ENCODE measurements around the gene DAPK2.
"Not testable (repeated sequence)": the region's sequence is repeated elsewhere in the genome, so short reads cannot be mapped to it uniquely, and the experiment has no call there.

DAPK2 gene

GRCh38 chr15:63970621-63971426 is 75.5 kb downstream of the DAPK2 start:
- DNase-seq, result no peak

- no peak for DNase-seq
Observed at GRCh38 chr15:63969652-63970421, 76.4 kb downstream of the DAPK2 start.

GRCh38 chr15:63968700-63969099 is 77.6 kb downstream of the DAPK2 start:
- no peak for DNase-seq

- no peak for DNase-seq
Observed at GRCh38 chr15:63968122-63968524, 78.2 kb downstream of the DAPK2 start.

GRCh38 chr15:63967616-63968015 is 78.7 kb downstream of the DAPK2 start:
- DNase-seq, result no peak

- DNase-seq, result not testable (repeated sequence)
Observed at GRCh38 chr15:63962947-63963721, 83.2 kb downstream of the DAPK2 start.

GRCh38 chr15:63953524-63953923 is 92.8 kb downstream of the DAPK2 start:
- DNase-seq, result no peak

- DNase-seq, result no peak
Observed at GRCh38 chr15:63950911-63951481, 95.3 kb downstream of the DAPK2 start.

- no peak for DNase-seq
Observed at GRCh38 chr15:63948971-63949370, 97.3 kb downstream of the DAPK2 start.

- no peak for DNase-seq
Observed at GRCh38 chr15:63948436-63948835, 97.8 kb downstream of the DAPK2 start.

- DNase-seq, result no peak
Observed at GRCh38 chr15:63947228-63947627, 99.1 kb downstream of the DAPK2 start.

- no peak for DNase-seq
Observed at GRCh38 chr15:63946524-63947065, 99.7 kb downstream of the DAPK2 start.

- DNase-seq, result no peak
Observed at GRCh38 chr15:63945838-63946298, 100.4 kb downstream of the DAPK2 start.

- DNase-seq, result peak; percentile 31 to 52
Observed at GRCh38 chr15:63945007-63945788, 101.1 kb downstream of the DAPK2 start.

- DNase-seq, result no peak
Observed at GRCh38 chr15:63944681-63944955, 101.7 kb downstream of the DAPK2 start.

GRCh38 chr15:63943829-63944680 is 102.2 kb downstream of the DAPK2 start:
- no peak for DNase-seq

- DNase-seq, result peak; percentile 35 to 83
Observed at GRCh38 chr15:63942486-63943365, 103.6 kb downstream of the DAPK2 start.

GRCh38 chr15:63941698-63942465 is 104.4 kb downstream of the DAPK2 start:
- DNase-seq, result no peak

GRCh38 chr15:63940966-63941620 is 105.2 kb downstream of the DAPK2 start:
- peak; percentile 86 to 95 for DNase-seq

All from NCI-H524 (cell line).